ENCODE data around the gene FAT1. TPM values are rescaled to one million over a fixed set of nuclear protein-coding genes. Genes with fewer than 3 reads are reported as not detected.

FAT1 gene
- total RNA-seq, 1 experiment from 2014 or later: 83.9 TPM

DNA sequence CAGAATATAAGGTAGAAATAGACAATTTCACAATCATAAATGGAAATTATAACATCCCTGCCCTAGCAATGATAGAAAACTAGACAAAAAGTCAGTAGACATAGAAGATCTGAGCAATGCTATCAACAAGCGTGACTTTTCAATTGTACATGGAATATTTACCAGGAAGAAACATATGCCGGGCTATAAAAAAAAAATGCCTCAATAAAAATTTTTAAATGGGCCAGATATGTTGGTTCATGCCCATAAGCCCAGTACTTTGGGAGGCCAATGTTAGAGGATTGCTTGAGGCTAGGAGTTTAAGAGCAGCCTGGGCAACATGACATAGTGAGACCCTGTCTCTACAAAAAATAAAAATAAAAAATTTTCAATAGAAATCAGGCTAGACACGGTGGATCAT lies 163.0 kb downstream of the FAT1 start:
- Histone ChIP-seq H3K36me3 (replicated peaks; ENCODE audit: control insufficient read depth, insufficient read depth, low read length) (no peaks in the 10 kb centered on the region), H3K27me3 (ENCODE audit: control insufficient read depth, insufficient read depth, low read length) (peaks cover 2% of the 10 kb centered on the region; the same call in 1 of the 2 replicates), H3K4me3 (ENCODE audit: insufficient read depth, low read depth, low read length) (no peak overlapping the region)
- DNase-seq: no peak

DNA sequence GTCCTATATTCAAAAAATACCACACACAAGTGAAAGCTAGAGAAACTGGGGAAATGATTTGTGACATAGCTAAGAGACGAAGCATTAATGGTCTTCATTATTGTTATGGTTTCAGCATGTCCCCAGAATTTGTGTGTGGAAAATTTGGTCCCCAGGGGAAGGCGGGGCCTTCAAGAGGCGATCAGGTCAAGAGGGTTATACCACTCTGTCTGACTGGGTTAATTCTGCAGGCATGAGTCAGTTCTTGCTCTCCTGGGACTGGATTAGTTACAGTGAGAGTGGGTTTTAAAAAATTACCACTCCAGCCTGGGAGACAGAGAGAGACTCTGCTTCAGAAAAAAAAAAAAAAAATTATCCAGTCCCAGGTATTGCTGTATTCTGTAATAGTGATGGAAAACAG lies 166.2 kb downstream of the FAT1 start:
- Histone ChIP-seq H3K4me3 (ENCODE audit: insufficient read depth, low read depth, low read length) (no peak overlapping the region), H3K27me3 (ENCODE audit: control insufficient read depth, insufficient read depth, low read length) (peaks cover 11% of the 10 kb centered on the region), H3K36me3 (replicated peaks; ENCODE audit: control insufficient read depth, insufficient read depth, low read length) (no peaks in the 10 kb centered on the region)
- no peak for DNase-seq

DNA sequence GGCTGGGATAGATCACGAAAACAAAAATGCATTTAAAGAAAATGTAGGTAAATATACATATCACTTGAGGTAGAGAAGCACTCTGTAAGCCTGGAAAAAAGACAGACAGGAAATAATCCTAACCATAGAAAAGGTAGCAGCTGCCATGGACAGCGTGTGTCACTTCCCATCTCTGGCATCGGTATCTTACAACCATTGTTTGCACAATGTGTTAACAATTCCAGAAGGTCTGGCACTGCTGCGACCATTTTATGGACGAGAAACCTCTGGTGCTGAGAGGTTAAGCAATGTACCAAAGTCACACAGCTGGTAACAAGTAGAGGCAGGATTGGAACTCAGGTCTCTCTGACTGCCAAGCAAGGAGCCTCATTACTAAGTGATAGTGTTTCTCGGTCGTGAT lies 166.6 kb downstream of the FAT1 start:
- no peak overlapping the region for H3K4me3 ChIP-seq (ENCODE audit: insufficient read depth, low read depth, low read length)
- no peaks in the 10 kb centered on the region for H3K36me3 ChIP-seq (replicated peaks; ENCODE audit: control insufficient read depth, insufficient read depth, low read length)
- DNase-seq: no peak
- H3K27me3 ChIP-seq (ENCODE audit: control insufficient read depth, insufficient read depth, low read length): peaks cover 11% of the 10 kb centered on the region

DNA sequence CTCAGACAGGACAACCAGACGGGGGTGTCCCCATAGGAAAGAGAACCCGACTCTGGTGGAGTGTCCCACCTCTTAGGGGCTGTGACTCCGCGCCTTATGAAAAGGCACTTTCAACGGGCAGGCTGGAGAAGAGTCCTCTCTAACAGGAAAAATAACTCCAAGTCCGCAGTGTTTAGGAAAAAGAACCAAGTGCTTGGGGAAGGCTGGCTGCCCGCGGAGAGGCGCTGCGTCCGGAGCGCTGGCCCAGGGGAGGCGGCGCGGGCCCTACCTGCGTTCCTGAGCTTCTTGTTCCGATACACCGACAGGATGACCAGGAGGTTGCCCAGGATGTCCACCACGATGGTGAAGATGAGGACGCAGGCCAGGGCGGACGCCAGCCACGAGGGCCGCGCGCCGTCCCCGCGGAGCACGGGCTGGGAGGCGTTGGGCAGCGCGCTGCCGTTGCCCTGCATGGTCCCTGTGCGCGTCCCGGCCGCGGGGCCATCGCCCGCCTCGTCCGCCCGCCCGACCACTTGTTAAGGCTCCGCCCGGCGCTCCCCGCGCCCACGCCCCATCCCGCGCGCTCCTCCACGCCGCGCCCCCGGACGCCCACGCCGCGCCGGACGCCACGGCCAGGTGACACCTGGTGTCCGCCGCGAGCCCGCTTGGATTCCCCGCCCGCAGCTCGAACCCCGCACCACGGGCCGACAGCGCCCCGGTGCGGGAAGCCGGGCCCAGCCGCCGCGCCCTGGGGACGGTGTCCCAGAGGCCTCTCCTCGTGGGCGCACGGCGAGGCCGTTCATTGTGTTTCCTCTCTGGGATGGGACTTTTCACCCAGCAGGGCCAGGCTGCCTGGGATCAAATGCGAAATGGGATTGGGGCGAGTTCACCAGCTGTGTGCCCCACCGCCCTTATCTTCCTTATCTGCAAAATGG lies 168.5 kb downstream of the FAT1 start, which contains the start of gene MTNR1A:
MTNR1A (minus strand) TSS at position 654 of the 914 bp plus-strand sequence; CDS start at position 452, 202 bp downstream.
- H3K36me3 ChIP-seq (replicated peaks; ENCODE audit: control insufficient read depth, insufficient read depth, low read length): no peaks in the 10 kb centered on the region
- H3K27me3 ChIP-seq (ENCODE audit: control insufficient read depth, insufficient read depth, low read length): peaks cover 11% of the 10 kb centered on the region
- DNase-seq: peak; percentile 89
- peak within 1 kb of the TSS; percentile 61 for H3K4me3 ChIP-seq (ENCODE audit: insufficient read depth, low read depth, low read length)

GRCh38 chr4:186554539-186554913 lies 169.1 kb downstream of the FAT1 start:
- Histone ChIP-seq H3K27me3 (ENCODE audit: control insufficient read depth, insufficient read depth, low read length) (peaks cover 11% of the 10 kb centered on the region), H3K4me3 (ENCODE audit: insufficient read depth, low read depth, low read length) (peak overlapping the region; percentile 61), H3K36me3 (replicated peaks; ENCODE audit: control insufficient read depth, insufficient read depth, low read length) (no peaks in the 10 kb centered on the region)
- DNase-seq: peak; percentile 68

- H3K36me3 ChIP-seq (replicated peaks; ENCODE audit: control insufficient read depth, insufficient read depth, low read length): no peaks in the 10 kb centered on the region
- no peak overlapping the region for H3K4me3 ChIP-seq (ENCODE audit: insufficient read depth, low read depth, low read length)
- H3K27me3 ChIP-seq (ENCODE audit: control insufficient read depth, insufficient read depth, low read length): peaks cover 11% of the 10 kb centered on the region
- peak; percentile 62 for DNase-seq
These were observed 169.9 kb downstream of the FAT1 start for GRCh38 chr4:186553717-186554116.

DNA sequence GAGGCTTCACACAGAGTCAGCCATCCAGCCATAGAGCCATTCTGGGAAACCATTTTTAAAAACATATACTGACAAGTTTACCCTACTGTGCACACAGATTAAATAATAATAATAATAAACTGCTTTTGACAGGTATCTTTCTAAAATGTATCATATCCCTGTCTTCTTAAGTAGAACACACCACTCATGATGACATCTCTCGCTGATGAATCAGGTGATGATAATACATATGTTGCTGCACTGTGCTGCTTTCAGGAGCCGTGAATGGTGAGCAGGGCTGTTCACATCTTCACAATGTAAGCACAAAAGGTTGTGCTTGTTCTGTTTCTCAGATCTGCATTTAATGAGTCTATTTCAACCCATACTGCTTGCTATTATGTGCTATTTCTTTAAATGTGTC lies 171.8 kb downstream of the FAT1 start:
- no peak overlapping the region for H3K4me3 ChIP-seq (ENCODE audit: insufficient read depth, low read depth, low read length)
- DNase-seq: no peak
- no peaks in the 10 kb centered on the region for H3K36me3 ChIP-seq (replicated peaks; ENCODE audit: control insufficient read depth, insufficient read depth, low read length)
- peaks cover 11% of the 10 kb centered on the region for H3K27me3 ChIP-seq (ENCODE audit: control insufficient read depth, insufficient read depth, low read length)

DNA sequence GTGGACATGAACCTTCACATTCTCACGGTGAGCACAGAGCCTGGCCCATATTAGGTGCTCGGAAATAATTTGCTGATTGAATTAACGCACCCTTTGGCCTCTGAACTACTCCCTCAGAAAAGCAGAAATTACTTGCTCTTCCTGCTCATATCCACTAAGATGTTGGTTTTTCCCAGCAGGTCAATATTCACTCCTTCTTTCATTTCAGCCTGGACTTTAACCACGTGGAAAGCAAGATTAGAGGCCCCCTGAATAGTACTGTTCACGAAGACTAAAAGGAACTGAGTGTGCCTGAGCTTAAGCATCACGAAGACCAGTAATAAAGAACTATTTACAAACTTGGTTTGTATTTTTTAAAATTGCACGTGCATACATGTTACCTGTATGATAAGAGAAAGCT lies 178.2 kb downstream of the FAT1 start:
- Histone ChIP-seq H3K36me3 (replicated peaks; ENCODE audit: control insufficient read depth, insufficient read depth, low read length) (no peaks in the 10 kb centered on the region), H3K27me3 (ENCODE audit: control insufficient read depth, insufficient read depth, low read length) (no peaks in the 10 kb centered on the region), H3K4me3 (ENCODE audit: insufficient read depth, low read depth, low read length) (no peak overlapping the region)
- no peak for DNase-seq

DNA sequence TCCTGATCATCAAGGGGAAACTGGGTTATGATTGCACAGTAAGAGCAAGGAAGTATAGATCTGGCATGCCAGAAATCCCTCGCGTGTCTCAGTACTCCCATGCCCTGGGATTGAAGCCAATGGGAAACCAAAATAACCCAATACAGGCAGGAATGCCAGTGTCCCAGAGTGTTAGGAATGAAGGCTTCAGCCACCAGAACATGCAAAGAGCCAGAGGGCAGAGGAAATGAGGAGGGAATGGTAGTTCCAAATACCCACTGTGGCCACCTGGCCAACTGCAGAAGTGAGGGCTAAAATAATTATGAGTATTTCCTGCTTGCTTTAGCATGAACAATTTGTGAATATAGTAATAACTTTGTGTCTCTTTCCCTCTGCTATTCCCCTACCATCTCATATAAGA lies 180.4 kb downstream of the FAT1 start:
- Histone ChIP-seq H3K36me3 (replicated peaks; ENCODE audit: control insufficient read depth, insufficient read depth, low read length) (no peaks in the 10 kb centered on the region), H3K4me3 (ENCODE audit: insufficient read depth, low read depth, low read length) (no peak overlapping the region), H3K27me3 (ENCODE audit: control insufficient read depth, insufficient read depth, low read length) (no peaks in the 10 kb centered on the region)
- DNase-seq: no peak

DNA sequence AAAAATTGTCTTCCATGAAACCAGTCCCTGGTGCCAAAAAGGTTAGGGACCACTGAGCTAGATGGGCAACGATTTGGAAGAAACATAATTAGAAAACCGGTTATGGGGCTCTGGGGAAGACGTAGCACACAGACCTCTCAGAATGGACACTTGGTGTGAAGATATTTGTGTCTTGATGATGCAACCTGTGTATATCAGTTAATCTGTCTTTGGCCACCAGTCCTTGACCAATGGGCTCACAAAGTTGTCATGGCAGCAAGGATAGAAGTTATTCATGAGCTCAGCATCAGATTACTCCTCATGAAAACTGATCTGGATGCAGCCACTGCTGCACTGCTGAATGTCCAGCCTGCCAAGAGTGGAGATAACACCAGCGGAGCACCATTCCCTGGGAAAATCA lies 181.9 kb downstream of the FAT1 start:
- H3K4me3 ChIP-seq (ENCODE audit: insufficient read depth, low read depth, low read length): no peak overlapping the region
- DNase-seq: no peak

DNA sequence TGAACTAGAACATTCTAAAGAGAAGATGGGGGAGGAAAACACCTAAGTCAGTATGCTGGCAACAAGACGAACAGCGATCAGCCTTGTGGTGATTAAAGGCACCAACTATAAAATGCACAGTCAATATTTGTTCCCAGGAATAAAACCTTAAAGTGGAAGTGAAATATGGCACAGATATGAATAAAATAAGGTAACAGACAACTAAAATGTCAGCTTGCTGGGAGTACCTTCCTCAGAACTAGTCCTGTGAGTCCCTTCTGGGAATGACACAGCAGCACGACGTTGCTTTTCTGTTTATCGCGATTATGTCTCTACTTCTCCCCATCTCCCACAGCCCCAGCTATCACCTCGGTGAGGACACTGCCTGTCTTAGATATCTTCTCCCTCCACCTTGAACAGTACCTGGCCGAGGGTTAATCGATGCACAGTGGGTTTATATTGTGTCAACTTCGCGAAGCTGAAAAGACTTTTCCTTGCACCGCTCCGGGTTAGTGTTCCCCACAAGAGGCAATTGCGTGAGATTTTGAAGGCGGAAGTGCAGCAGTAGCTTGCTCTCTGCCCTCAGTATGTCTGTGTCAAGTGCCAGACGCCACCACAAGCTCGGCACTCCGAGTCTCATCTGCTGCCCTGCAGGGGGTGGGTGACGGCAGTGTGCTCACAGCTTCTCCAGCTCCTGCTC lies 185.7 kb downstream of the FAT1 start:
- no peaks in the 10 kb centered on the region for H3K27me3 ChIP-seq (ENCODE audit: control insufficient read depth, insufficient read depth, low read length)
- DNase-seq: no peak
- no peak overlapping the region for H3K4me3 ChIP-seq (ENCODE audit: insufficient read depth, low read depth, low read length)
- H3K36me3 ChIP-seq (replicated peaks; ENCODE audit: control insufficient read depth, insufficient read depth, low read length): no peaks in the 10 kb centered on the region

More for the DNA sequence above, 181.9 kb downstream of the FAT1 start:
- Histone ChIP-seq H3K36me3 (replicated peaks; ENCODE audit: control insufficient read depth, insufficient read depth, low read length) (no peaks in the 10 kb centered on the region), H3K27me3 (ENCODE audit: control insufficient read depth, insufficient read depth, low read length) (no peaks in the 10 kb centered on the region)

Other genes with a start within 250 kb of the FAT1 start
- gene MTNR1A, start 168.3 kb downstream of the FAT1 start, total RNA-seq (2014; rRNA removed; shearing (Covaris generic)): 0.33 and 0.76 TPM in 2 replicates

Data from H7 (cell line).